22Rv1 (cell line): ENCODE data around the gene TRERF1.

Experiments used
- H3K27ac ChIP-seq: fragments of 450-650 bp; 2 replicates; pipeline ENCODE4 v1.5.1; 2017
- ZFX ChIP-seq: fragments of 450-650 bp; IDR thresholded peaks from 2 replicates; pipeline ENCODE4 v1.6.1; 2017; ENCODE audit warnings: antibody characterized with exemption, borderline replicate concordance
- TF ChIP-seq, protein P1 (sequence below): fragments of 450-650 bp; IDR thresholded peaks from 2 replicates; pipeline ENCODE4 v1.5.1; 2017; ENCODE audit warnings: mild to moderate bottlenecking

Gene TRERF1

DNA sequence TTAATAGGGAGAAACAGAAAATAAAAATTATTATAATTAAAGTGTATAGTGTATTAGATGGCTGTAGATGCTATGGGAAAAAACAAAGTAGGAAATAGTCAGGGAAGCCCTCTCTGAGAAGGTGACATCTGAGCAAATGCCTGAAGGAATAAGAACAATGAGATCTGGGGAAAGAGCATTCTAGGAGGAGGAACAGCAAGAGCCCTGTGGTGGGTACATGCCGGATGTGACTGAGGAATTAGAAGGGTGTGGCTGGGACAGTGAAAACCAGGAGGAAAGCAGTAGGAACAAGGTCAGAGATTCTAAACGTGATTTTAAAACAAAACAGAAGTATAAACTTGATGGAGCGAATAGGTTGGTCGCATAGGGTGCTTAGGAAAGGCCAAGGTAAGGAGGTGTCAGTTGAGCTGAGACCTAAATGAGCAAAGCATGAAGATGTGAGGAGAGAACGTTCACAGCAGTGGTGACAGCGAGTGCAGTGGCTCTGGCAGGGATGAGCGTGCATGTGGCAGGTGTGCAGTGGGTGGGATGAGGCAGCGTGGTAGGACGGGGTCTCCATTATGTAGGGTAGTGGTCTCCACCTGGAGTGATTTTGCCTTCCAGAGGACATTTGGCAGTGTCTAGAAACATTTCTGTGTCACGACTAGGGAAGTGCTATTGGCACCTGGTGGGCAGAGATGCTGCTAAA lies 137.0 kb downstream of the TRERF1 start:
- H3K27ac ChIP-seq, result no peak overlapping the region
- TF ChIP-seq, protein P1, sequence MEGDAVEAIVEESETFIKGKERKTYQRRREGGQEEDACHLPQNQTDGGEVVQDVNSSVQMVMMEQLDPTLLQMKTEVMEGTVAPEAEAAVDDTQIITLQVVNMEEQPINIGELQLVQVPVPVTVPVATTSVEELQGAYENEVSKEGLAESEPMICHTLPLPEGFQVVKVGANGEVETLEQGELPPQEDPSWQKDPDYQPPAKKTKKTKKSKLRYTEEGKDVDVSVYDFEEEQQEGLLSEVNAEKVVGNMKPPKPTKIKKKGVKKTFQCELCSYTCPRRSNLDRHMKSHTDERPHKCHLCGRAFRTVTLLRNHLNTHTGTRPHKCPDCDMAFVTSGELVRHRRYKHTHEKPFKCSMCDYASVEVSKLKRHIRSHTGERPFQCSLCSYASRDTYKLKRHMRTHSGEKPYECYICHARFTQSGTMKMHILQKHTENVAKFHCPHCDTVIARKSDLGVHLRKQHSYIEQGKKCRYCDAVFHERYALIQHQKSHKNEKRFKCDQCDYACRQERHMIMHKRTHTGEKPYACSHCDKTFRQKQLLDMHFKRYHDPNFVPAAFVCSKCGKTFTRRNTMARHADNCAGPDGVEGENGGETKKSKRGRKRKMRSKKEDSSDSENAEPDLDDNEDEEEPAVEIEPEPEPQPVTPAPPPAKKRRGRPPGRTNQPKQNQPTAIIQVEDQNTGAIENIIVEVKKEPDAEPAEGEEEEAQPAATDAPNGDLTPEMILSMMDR, result no peak
- no peak for TF ChIP-seq ZFX

DNA sequence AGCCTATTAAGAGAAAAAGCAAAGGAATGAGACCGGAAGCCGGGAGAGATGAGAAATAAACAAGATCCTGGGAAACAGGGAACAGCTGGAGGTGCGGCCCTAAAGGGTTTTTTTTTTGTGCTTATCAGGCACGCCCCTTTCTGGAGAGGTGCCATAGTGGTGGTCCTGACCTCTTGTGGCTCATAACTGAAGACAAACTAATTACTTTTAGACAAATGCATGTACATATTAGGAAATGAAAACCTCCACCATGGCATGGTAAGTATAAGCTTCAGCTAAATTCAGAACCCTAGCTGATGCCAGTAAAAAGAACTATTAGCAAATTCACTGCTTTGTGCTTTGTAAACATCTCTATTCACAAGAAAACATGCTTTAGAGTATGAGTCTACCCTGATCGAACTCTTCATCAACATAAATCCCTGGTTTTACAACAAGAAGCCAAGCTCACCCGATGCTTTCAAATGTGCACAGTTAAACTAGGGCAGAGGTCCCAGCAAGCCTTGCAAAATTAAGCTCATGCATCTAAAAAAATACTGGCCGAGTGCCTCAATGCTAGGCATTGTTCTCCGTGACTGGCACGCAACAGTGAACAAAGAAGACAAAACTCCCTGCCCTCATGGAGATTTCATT lies 137.7 kb downstream of the TRERF1 start:
- H3K27ac ChIP-seq, result no peak overlapping the region
- TF ChIP-seq, protein P1, result no peak
- TF ChIP-seq ZFX, result no peak

DNA sequence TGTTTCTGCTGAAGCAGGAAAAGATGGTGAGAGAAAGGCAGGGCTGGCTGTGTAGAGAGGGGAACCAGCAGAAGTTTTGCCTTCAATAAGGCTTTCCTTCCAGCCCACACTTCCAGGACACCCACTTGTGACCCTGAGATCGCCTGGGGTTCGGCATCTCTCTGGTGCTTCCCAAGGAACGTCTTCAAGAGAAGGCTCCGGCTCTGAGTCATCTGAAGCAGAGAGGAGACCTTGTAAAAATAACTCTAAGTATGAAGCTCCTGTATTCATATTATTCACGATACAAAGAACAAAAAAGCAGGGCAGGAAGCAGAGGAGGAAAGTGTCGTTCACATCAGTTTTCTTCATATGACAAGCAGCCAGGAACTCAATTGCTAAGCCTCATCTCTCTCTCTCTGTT lies 138.7 kb downstream of the TRERF1 start:
- H3K27ac ChIP-seq, result no peak overlapping the region
- no peak for TF ChIP-seq ZFX
- TF ChIP-seq, protein P1, result no peak

DNA sequence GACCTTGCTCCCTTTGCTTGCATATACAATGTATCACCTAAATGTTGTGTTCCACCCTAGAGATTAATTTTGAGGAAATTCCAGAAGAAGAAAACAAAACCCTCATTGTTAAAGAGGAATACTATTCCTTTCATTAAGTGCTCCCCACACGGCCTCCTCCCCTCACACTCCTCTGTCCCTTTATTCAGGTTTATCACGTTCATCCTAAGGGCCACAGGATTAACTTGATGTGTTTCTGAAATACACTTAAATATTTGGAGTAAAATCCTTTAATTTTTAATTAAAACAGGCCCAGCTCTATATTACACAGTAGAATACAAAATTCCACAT lies 144.6 kb downstream of the TRERF1 start:
- no peak for TF ChIP-seq ZFX
- TF ChIP-seq, protein P1, result no peak

DNA sequence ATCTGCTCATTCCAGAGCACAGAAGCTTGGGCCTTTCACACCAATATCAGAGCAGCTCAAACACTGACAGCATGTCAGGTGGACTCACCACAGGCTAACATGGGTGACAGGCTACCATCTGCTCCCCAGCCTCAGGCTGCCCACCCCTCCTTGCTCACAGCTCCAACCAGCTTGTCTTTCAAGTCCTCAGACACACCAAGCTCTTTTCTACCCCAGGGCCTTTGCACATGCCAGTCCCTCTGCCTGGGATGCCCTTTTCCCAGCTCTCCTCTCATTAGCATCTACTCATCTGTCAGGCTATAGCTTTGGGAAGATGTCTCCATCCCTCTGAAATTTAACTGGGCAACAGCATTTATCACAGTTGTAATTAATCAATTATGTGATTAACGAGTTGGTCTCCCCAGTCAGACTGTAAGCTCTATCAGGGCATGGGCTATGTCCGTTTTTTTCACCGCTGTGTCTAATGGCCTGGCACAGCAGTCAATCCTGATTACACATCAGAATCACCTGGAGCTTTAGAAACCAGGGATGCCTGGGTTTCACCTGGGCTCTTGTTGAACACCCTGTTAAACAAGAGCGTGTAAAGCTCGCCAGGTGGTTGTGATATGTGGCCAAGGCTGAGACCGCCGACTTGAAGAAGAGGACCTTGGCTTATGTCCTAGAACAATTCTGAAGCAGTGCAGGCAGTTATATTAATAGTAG lies 145.1 kb downstream of the TRERF1 start:
- H3K27ac ChIP-seq, result no peak overlapping the region
- no peak for TF ChIP-seq ZFX
- TF ChIP-seq, protein P1, result no peak

More for the DNA sequence above, 144.6 kb downstream of the TRERF1 start:
- H3K27ac ChIP-seq, result no peak overlapping the region

DNA sequence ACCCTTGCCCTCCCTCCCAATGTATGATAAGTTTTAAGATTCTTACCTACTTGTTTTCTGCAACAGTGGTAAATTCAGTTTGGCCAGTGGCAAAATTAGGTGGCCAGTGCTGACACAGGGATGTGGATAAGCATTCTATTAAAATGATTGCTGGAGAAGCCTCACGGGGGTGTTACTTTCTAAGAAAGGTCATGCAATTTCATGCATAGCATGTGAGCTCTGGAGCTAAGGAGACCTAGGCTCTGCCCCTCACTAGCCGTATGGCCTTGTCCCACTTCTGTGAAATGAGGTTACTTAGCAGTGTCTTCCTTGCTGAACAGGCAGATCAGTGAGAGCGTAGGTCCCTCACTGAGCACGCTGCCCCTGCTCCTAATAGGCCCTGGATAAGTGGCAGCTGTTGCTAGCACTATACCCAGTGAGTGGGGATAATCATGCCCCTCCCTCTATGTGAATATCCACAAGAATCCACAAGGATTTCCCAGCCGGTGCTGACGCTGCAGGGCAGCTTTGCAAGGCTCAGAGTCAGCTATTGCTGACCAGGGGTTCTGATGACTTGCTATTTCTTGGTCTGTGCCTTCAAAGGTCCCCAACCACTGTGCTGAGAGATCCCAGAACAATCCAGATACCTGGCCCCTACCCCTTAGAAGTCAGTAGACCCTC lies 147.5 kb downstream of the TRERF1 start:
- H3K27ac ChIP-seq, result no peak overlapping the region
- TF ChIP-seq, protein P1, result no peak
- no peak for TF ChIP-seq ZFX
